HepG2 (cell line): ENCODE results near the gene FAM234A. TPM values are rescaled to one million over a fixed set of nuclear protein-coding genes. Genes with fewer than 3 reads are reported as not detected.
"Not testable (repeated sequence)": the region's sequence is repeated elsewhere in the genome, so short reads cannot be mapped to it uniquely, and the experiment has no call there.

Experiments
- ATAC-seq: fragments of 200-7000 bp; cut with Tn5 transposase; 3 replicates; pipeline ENCODE4 v1.9.1; 2020; ENCODE audit warnings: mild to moderate bottlenecking, moderate library complexity
- BruUV-seq: library from RNA; stranded (reverse); fragments of 400-500 nt; replicated peaks from 2 replicates; lab custom pipeline; 2021; lab: Mats Ljungman, UMichigan
- CTCF ChIA-PET: fragments of 300-600 bp; formaldehyde crosslinking; extraction: SDS; loops from one replicate; lab custom pipeline; 2021; ENCODE audit warnings: low total read pairs, inconsistent platforms, low intra/inter-chr PET ratio; lab: Yijun Ruan, JAX
- POLR2A ChIA-PET: fragments of 350-600 bp; sonication (Branson Sonifier 250); formaldehyde crosslinking; loops from one replicate; lab custom pipeline; 2020; ENCODE audit warnings: antibody characterized with exemption, inconsistent platforms; lab: Yijun Ruan, JAX
- DNase-seq: peaks from one replicate; pipeline ENCODE4 v3.0.0-alpha.2; 2015; ENCODE audit warnings: low spot score
- FAIRE-seq: peaks from 3 replicates; lab custom pipeline; 2011; peaks lifted over from hg19 to GRCh38; lab: Jason Lieb, UNC
- H2AFZ ChIP-seq: one replicate; pipeline ENCODE4 v1.6.1; 2011; ENCODE audit warnings: low read length, inconsistent platforms
- H3K27ac ChIP-seq: fragments of 300-600 bp; 3 replicates; pipeline ENCODE4 v1.8.0; 2011; ENCODE audit warnings: mixed run types, mild to moderate bottlenecking, mixed read lengths, low read length, inconsistent platforms; ENCODE audit not compliant: insufficient read depth; ENCODE audit errors: extremely low read length
- H3K27me3 ChIP-seq, 2 experiments: fragments of 200-600 bp in 1 of 2; 2 replicates in 1 of 2; 3 replicates in 1 of 2; pipeline versions ENCODE4 v1.6.0 to v1.8.0; 2011; ENCODE audit warnings: low read length in 2 of 2, mild to moderate bottlenecking in 2 of 2, moderate library complexity in 2 of 2, inconsistent platforms in 1 of 2; ENCODE audit not compliant: insufficient read depth in 2 of 2, control insufficient read depth in 1 of 2
- H3K36me3 ChIP-seq, 2 experiments: fragments of 200-600 bp in 1 of 2; replicated peaks in 1 of 2; 2 replicates in 1 of 2; 3 replicates in 1 of 2; pipeline versions ENCODE4 v1.5.1 to v1.8.0; 2011; ENCODE audit warnings: low read length in 2 of 2, inconsistent platforms in 1 of 2; ENCODE audit not compliant: insufficient read depth in 2 of 2, control insufficient read depth in 1 of 2
- H3K4me1 ChIP-seq: 2 replicates; pipeline ENCODE4 v1.5.1; 2012; ENCODE audit warnings: low read length, inconsistent platforms; ENCODE audit not compliant: insufficient read depth
- H3K4me2 ChIP-seq: 2 replicates; pipeline ENCODE4 v1.6.0; 2011; ENCODE audit warnings: low read depth, low read length, inconsistent platforms
- H3K4me3 ChIP-seq, 3 experiments: fragments of 200-600 bp in 1 of 3; sonication (generic), shearing (Covaris generic) in 1 of 3; replicated peaks in 1 of 3; 2 replicates each; pipeline ENCODE4 v1.5.1; 2011 to 2016; ENCODE audit warnings: low read length in 3 of 3, inconsistent platforms in 2 of 3, low read depth in 2 of 3, mild to moderate bottlenecking in 2 of 3, control low read depth in 1 of 3, mixed read lengths in 1 of 3; ENCODE audit not compliant: insufficient read depth in 1 of 3
- H3K79me2 ChIP-seq: one replicate; pipeline ENCODE4 v1.6.1; 2011; ENCODE audit warnings: low read length, inconsistent platforms; ENCODE audit not compliant: insufficient read depth
- H3K9ac ChIP-seq: 2 replicates; pipeline ENCODE4 v1.6.0; 2011; ENCODE audit warnings: mild to moderate bottlenecking, low read depth, low read length, inconsistent platforms; ENCODE audit not compliant: insufficient read depth
- H3K9me3 ChIP-seq: 2 replicates; pipeline ENCODE4 v1.5.1; 2012; ENCODE audit warnings: mild to moderate bottlenecking, low read length
- H4K20me1 ChIP-seq: 2 replicates; pipeline ENCODE4 v1.6.0; 2011; ENCODE audit warnings: inconsistent platforms, mild to moderate bottlenecking, low read length, moderate library complexity; ENCODE audit not compliant: insufficient read depth
- PATZ1 ChIP-seq: sonication (generic); formaldehyde crosslinking; IDR thresholded peaks from 2 replicates; pipeline ENCODE4 v1.4.0; 2020; ENCODE audit warnings: missing genetic modification reagents
- ZBTB42 ChIP-seq: sonication (generic); formaldehyde crosslinking; IDR thresholded peaks from 2 replicates; pipeline ENCODE4 v1.5.0; 2020; ENCODE audit warnings: mild to moderate bottlenecking, missing genetic modification reagents
- WGBS: methylation state at CpG from one replicate; pipeline ENCODE4 v1.1.6; 2017; ENCODE audit warnings: low lambda C conversion rate; 5-methylcytosine and 5-hydroxymethylcytosine counted together
- in situ Hi-C: cut with HindIII; loops from 2 replicates; pipeline ENCODE4 v1.10.0; 2017; ENCODE audit warnings: low pct_unique_long_range_greater_than_20kb; ENCODE audit not compliant: extremely low pct_ligation_motif_present
- intact Hi-C: fragments of 100-400 bp; cut with micrococcal nuclease; formaldehyde crosslinking; loops from one replicate; pipeline ENCODE4 v1.10.0; 2022; ENCODE audit not compliant: unreplicated experiment
- polyA plus RNA-seq, 8 experiments: library from polyadenylated mRNA; depleted of rRNA in 3 of 8; stranded (reverse) in 7 of 8; unstranded in 1 of 8; fragments of >200 nt; fragmentation: Illumina TruSeq in 4 of 8; extraction: Trizol in 4 of 8; gene quantifications; 2 replicates each; pipeline versions ENCODE4 v1.2.1 to v1.2.3, GENCODE V29; 2011 to 2016; ENCODE audit warnings: low read depth in 4 of 8, missing spikeins in 1 of 8, mixed read lengths in 1 of 8; ENCODE audit not compliant: insufficient read depth in 1 of 8
- total RNA-seq, 5 experiments: library from RNA; depleted of rRNA; stranded (reverse); fragments of >200 nt; fragmentation: Illumina TruSeq; extraction: Trizol; gene quantifications; 2 replicates each; pipeline ENCODE4 v1.2.3, GENCODE V29; 2016; ENCODE audit warnings: low read depth in 1 of 5

FAM234A gene
- total and polyA plus RNA-seq, 2 of the 13 experiments (the other 11 are each of a cell fraction or from before 2014, with no cell fraction given) = 29.2 to 34.4 TPM

- TF ChIP-seq PATZ1 (CRISPR knock-in tag) = no peak
Observed at GRCh38 chr16:229731-230281, 4.8 kb upstream of the FAM234A start (continued).

- POLR2A ChIA-PET, H3K4me2 ChIP-seq, H2AFZ ChIP-seq, H3K9me3 ChIP-seq, H3K27ac ChIP-seq, H3K4me3 ChIP-seq, H3K27me3 ChIP-seq, in situ Hi-C loops, ATAC-seq, H3K9ac ChIP-seq, CTCF ChIA-PET, DNase-seq, intact Hi-C loops, FAIRE-seq, BruUV-seq: not testable (repeated sequence)
- Histone ChIP-seq H4K20me1 (peaks cover 27% of the 10 kb centered on the region), H3K4me1 (peaks cover 32% of the 10 kb centered on the region), H3K36me3 (peaks cover 11 to 19% of the 10 kb centered on the region in 2 experiments), H3K79me2 (peaks cover 36% of the 10 kb centered on the region)
- WGBS = 90% methylated on average over 15 of the region's 18 CpGs
Observed at GRCh38 chr16:230351-230750, 4.3 kb upstream of the FAM234A start.

- intact Hi-C loops = no loop called here
- no peak for ATAC-seq
- H3K4me1 ChIP-seq = peaks cover 32% of the 10 kb centered on the region
- TF ChIP-seq ZBTB42 (CRISPR knock-in tag) = no peak
- no peak overlapping the region for H3K4me2 ChIP-seq
- no TSS peak for BruUV-seq
- H4K20me1 ChIP-seq = peaks cover 27% of the 10 kb centered on the region
- POLR2A ChIA-PET = no interaction called here
- H3K79me2 ChIP-seq = peaks cover 32% of the 10 kb centered on the region
- no peak overlapping the region for H3K9ac ChIP-seq
- no peaks in the 10 kb centered on the region for H3K9me3 ChIP-seq
- CTCF ChIA-PET = no interaction called here
- H2AFZ ChIP-seq = no peak overlapping the region
- DNase-seq = no peak
- in situ Hi-C loops = no loop called here
- H3K27ac ChIP-seq = no peak overlapping the region
- no peak overlapping the region for H3K4me3 ChIP-seq
- WGBS = 87% methylated on average over 22 of the region's 22 CpGs
- no peaks in the 10 kb centered on the region; a peak in 1 of 5 replicates for H3K27me3 ChIP-seq
- FAIRE-seq = no peak
- peaks cover 8 to 15% of the 10 kb centered on the region in 2 experiments; a peak in 4 of 5 replicates for H3K36me3 ChIP-seq
Observed at GRCh38 chr16:230949-231348, 3.7 kb upstream of the FAM234A start.
